ENCODE results near the gene PKP4.

The PKP4 gene

DNA sequence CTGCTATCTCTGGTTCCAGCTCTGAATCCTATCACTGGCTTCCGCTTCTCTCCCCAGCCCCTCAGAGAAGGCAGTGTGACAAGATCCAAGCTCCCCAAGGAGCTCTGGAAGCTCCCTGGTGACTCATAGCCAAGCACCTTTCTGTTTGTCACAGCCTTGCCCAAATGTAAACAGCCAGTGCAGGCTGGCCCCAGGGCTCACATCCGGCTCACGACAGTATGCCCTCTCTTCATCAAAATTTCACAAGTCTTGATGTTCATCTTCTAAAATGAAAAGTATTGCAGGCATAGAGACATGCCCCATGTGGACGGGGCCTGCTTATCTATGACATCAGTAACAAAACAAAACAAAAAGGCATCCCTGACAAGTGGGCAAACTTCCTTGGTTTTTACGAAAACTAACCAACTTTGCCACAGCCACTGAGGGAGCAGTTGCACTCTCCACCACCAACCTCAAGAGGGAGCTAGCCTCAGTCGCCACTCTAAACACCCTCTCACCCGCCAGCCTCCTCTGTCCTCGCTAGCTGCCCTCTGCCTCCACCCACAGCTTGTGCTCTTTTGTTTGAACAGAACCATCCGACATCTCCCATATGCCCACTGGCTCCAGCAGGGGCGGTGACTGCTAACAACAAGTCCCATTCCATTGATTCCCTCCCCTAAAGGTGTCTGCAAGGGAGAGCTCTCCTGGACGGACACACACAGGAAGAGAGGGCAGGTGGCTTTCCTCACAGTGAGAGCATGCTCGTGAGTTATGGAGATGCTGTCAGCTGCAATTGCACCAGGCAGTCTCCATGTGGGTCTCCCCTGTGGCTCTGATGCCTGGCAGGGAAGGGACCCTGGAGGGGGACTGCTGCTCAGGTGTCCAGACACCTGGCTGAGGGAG lies 267.4 kb downstream of the PKP4 start:
- DNase-seq = no peak

DNA sequence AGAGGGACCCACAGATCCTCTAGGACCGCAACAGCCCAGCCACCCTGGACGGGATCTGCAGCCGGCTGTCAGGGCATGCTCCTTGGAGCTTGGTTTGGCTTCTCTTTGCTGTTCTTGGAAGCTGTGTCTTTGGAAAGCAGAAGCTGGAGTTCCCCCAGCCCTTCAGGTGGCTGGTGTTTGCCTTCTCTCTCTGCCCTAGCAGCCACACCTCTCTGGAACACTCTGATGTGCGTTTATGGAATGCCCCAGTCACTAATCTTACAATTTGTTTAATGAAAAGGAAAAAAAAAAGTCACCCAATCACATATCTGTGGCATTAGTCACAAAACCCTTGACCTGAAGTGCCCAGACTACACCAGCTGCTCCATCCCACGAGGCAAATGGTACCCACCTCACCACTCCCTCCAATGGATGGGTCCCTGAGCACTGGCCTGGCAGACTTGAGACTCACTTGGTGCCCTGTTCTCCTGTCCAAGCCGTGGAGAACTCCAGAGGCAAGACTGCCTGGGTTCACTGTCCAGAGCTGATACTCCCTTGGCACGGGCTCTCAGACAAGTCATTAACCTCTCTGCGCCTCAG lies 268.1 kb downstream of the PKP4 start:
- DNase-seq = peak; percentile 32

DNA sequence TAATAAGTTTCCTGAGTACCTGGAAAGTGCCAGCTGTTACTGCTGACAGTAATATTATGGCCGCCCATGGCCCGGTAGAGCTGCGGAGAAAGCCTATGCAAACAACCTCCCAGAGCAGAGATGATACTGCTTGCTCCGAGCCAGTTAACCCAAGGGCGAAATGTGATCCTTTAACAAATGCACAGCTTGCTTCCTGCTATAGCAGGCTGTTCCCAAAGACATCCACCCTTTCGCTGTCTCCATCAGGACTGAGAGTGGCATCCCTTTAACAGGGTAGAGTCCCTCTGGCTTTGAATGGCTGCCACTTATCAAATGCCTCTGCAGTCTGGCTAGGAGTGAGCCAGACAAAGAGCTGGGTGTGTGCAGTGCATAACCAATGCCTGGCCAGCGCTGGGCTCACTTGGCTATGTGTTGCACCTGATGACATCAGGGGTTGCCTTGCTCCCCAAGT lies 268.7 kb downstream of the PKP4 start:
- peak; percentile 49 for DNase-seq

DNA sequence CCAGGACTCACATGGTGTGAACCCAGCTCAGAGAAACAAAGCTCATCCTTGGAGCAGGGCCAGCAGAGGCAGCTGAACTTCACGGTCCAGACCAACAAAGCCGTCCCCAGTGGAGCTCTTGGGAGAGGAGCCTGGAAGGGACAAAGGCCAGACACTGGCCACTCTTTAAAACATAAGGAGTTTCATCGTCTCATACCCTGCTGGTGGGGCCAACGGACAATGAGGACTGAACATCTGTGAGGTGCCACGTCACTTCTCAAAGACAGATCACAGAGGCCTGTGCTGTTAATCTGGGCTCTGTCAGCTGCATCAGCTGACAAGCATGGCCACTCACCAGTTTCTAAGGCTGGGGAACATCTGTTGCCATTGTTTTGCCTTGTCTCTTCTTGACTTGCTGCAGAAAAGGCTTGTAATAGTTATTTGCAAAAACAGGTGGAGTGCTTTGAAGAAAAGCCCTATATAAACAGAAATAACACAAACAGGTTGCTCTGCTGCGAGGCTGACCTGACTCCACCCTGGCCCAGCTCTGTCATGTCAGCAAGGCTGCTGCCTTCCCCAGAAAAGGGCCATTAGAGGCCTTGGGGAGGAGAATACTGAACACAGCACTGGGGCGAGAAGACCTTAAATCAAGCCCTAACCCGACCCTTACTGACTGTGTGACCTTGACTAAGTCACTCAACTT lies 270.3 kb downstream of the PKP4 start:
- peak; percentile 29 for DNase-seq

DNA sequence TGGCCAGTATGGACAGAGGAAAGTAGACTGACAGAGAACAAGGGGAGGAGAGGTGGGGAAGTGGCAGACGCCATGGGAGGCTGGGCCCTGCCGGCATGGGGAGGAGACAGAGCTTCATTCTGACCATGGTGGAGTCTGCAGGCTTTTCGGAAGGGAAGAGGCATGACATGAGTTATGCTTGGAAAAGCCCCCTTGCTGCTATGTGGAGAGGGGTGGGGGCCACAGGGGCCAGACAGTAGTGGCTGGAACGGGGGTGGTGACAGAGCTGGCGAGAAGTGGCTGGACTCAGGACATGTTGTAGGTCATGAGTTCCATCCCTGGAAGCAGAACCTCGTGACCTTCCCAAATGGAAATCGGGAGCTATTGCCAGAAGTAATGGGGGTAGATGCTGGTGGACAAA lies 271.7 kb downstream of the PKP4 start:
- DNase-seq = no peak

DNA sequence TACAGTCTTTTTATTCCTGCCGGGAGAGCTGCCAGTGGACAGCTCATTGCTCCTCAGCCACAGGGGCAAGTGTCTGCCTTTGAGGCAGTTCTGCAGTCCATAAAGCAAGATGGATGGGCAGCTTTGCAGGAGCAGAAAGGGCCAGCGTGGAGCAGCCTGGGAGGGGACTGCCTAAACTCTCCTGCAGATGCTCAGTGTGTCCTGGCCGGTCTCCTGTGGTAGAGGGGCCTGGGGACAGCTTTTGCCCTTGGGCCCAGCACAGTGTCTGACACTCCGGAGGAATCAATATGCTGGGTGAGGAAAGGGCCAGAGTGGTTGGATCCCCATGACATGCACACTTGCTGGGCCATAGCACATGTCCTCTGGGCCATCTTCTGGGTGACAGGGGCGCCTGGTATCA lies 272.7 kb downstream of the PKP4 start:
- no peak for DNase-seq

DNA sequence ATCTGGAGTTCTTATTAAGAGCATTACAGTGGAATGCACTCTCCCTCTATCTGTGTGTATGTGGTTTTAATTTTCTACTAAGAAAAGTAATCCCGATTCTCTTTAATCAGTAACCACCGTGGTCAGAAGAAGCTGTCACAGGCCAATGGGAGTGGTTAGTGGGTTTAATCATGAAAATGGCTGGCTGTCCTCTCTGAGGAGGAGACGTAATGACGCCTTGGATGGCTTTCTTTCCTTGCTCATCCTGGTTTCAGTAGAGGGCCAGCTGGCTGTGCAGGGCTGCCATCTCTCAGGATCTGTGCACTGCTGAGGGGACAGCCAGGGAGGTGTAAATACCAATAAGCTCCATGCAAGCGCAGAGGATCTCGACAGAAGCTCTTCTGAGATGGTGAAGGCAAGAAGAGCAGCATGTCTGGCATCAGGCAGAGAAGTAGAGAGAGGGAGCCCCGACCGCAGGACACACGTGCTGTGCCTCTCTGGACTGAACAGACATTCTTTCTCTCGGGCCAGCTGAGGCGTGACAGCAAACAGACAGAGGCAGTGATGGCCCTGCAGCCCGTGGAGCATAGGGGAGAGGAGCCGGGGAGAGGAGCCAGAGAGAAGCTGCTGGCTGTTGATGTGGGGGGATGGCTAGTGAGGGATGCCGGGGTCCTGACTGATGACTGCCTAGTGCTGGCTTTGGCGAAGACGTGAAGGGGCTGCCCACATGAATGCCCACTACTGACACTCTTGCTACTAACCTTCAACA lies 273.3 kb downstream of the PKP4 start:
- peak; percentile 14 for DNase-seq

DNA sequence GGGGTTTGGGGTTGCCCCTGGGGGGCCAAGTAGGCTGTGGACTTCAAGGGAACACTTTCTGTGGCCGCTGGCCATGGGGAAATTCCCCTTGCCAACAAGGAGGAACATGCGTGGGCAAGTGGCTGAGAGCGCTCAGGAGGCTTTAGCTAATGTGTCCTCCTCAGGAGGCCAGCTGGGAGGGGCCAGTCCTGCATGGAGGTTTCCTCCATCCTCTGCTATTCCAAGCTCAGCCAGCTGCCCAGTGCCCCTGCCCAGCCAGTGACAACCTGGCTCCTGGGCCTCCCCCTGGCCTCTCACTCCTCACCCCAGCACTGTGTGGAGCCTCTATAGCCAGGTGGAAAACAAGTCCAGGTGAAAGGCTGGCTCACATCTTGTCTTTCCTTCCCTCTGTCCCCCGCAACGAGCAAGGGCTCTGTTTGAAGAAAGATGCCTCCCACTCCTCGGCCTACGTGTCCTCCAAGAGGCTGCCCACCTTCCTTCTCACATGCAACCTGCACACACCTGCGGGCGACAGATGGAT lies 273.9 kb downstream of the PKP4 start:
- no peak for DNase-seq

DNA sequence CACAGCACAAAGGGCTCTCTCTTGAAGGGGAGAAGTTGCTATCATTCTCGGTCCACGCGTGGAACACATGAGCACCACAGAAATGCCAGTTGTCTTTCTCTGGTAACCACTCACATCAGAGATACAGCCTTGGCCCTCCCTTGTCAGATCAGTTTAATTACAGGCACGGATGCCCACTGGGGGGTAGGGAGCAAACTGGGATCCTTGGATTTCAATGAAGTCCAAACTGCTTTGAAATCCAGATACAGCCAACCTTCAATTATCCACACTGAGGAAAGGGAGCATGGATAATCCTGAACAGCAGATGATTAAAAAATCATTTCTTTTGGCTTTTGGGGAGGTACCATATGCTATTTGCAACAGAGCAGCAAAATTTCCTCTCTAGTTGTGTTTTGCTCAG lies 274.6 kb downstream of the PKP4 start:
- DNase-seq = no peak
